ENCODE measurements around the gene HERPUD2. TPM values are rescaled to one million over a fixed set of nuclear protein-coding genes. Genes with fewer than 3 reads are reported as not detected.

HERPUD2 gene
- polyA plus RNA-seq, 1 donor (not counting 4 experiments of a cell fraction or from before 2014, with no cell fraction given), result 43.6 TPM

DNA sequence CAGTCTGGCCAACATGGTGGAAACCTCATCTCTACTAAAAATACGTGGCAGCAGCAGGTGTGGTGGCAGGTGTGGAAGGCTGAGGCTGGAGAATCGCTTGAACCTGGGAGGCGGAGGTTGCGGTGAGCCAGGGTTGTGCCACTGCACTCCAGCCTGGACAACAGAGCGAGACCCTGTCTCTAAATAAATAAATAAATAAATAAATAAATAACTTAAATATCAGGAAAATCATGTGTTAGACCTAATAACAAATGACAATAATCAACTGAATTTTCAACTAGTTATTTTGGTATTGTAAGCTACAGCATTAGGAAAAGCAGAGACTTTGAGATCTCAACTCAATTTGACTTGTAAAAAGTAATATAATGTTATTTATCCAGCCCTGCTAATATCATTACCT, 9.2 kb downstream of the HERPUD2 start:
- Histone ChIP-seq H2AFZ (ENCODE audit: control insufficient read depth, low read length) (no peak overlapping the region), H3K27ac (ENCODE audit: control insufficient read depth, insufficient read depth, low read length) (no peak overlapping the region), H3K9me3 (ENCODE audit: control insufficient read depth, low read depth, low read length) (no peaks in the 10 kb centered on the region), H3K27me3 (ENCODE audit: control insufficient read depth, extremely low read depth, insufficient read depth, low read length) (no peaks in the 10 kb centered on the region), H3K9ac (ENCODE audit: control insufficient read depth, extremely low read depth, insufficient read depth, low read length) (no peak overlapping the region), H3K4me1 (ENCODE audit: control insufficient read depth, extremely low read depth, insufficient read depth, low read length) (no peaks in the 10 kb centered on the region), H4K20me1 (ENCODE audit: control insufficient read depth, extremely low read depth, insufficient read depth, low read length) (no peaks in the 10 kb centered on the region), H3K36me3 (ENCODE audit: control insufficient read depth in 2 of 2, extremely low read depth in 1 of 2, insufficient read depth in 2 of 2, low read length in 2 of 2) (peaks cover 0 to 2% of the 10 kb centered on the region in 2 experiments), H3K4me3 (ENCODE audit: control insufficient read depth in 2 of 3, extremely low read depth in 1 of 3, insufficient read depth in 2 of 3, low read depth in 1 of 3, low read length in 3 of 3) (no peak overlapping the region), H3K4me2 (ENCODE audit: control insufficient read depth, extremely low read depth, insufficient read depth, low read depth, low read length) (no peak overlapping the region), H3K9me1 (ENCODE audit: control insufficient read depth, extremely low read depth, insufficient read depth, low read length) (no peaks in the 10 kb centered on the region), H3K79me2 (ENCODE audit: control insufficient read depth, insufficient read depth, low read length) (peaks cover 65% of the 10 kb centered on the region)
- TF ChIP-seq, protein P1, sequence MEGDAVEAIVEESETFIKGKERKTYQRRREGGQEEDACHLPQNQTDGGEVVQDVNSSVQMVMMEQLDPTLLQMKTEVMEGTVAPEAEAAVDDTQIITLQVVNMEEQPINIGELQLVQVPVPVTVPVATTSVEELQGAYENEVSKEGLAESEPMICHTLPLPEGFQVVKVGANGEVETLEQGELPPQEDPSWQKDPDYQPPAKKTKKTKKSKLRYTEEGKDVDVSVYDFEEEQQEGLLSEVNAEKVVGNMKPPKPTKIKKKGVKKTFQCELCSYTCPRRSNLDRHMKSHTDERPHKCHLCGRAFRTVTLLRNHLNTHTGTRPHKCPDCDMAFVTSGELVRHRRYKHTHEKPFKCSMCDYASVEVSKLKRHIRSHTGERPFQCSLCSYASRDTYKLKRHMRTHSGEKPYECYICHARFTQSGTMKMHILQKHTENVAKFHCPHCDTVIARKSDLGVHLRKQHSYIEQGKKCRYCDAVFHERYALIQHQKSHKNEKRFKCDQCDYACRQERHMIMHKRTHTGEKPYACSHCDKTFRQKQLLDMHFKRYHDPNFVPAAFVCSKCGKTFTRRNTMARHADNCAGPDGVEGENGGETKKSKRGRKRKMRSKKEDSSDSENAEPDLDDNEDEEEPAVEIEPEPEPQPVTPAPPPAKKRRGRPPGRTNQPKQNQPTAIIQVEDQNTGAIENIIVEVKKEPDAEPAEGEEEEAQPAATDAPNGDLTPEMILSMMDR (optimal IDR thresholded peaks at IDR 0.05 in 1 of 3, IDR thresholded peaks at IDR 0.05 in 1 of 3, conservative IDR thresholded peaks at IDR 0.05 in 1 of 3; ENCODE audit: extremely low read depth in 1 of 3, insufficient read depth in 2 of 3, low read length in 3 of 3), result no peak
- no peak for TF ChIP-seq EZH2 (IDR thresholded peaks at IDR 0.05; ENCODE audit: low read length)
- dilution Hi-C loops (cut with MboI; ENCODE audit: extremely low pct_ligation_motif_present, low sequenced_read_pairs), result no loop called here
- FAIRE-seq, result no peak
- DNase-seq (ENCODE audit: low read depth, low spot score), result no peak

DNA sequence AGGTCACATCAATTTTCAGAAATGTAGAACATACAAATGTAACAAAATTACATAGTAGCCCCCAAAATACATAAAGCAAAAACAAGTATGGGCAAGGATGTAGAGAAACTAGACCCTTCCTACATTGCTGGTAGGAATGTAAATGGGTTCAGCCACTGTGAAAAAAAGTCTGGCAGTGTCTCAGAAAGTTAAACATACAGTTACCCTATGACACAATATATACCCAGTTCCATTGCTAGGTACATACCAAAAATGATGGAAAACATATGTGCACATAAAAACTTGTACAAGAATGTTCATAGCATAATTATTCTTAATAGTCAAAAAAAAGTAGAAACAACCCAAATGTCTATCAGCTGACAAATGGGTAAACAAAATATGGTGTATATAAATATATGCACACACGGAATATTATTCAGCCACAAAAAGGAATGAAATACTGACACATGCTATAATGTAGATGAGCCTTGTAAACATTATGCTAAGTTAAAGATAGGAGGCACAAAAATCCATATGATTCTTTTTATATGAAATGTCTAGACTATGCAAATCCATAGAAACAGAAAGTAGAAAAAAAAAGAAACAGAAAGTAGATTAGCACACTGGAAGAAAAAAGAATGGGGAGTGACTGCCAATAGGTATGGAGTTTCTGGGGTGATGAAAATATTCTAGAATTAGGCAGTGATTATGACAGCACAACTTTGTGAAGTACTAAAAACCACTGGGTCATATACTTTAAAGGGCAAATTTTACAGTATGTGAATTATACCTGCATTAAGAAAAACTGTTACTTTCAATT, 13.5 kb downstream of the HERPUD2 start:
- dilution Hi-C loops (cut with MboI; ENCODE audit: extremely low pct_ligation_motif_present, low sequenced_read_pairs), result no loop called here
- Histone ChIP-seq H3K36me3 (ENCODE audit: control insufficient read depth in 2 of 2, extremely low read depth in 1 of 2, insufficient read depth in 2 of 2, low read length in 2 of 2) (peaks cover 0 to 2% of the 10 kb centered on the region in 2 experiments), H3K9me1 (ENCODE audit: control insufficient read depth, extremely low read depth, insufficient read depth, low read length) (no peaks in the 10 kb centered on the region), H3K4me1 (ENCODE audit: control insufficient read depth, extremely low read depth, insufficient read depth, low read length) (no peaks in the 10 kb centered on the region), H3K79me2 (ENCODE audit: control insufficient read depth, insufficient read depth, low read length) (peaks cover 65% of the 10 kb centered on the region), H3K27ac (ENCODE audit: control insufficient read depth, insufficient read depth, low read length) (no peak overlapping the region), H4K20me1 (ENCODE audit: control insufficient read depth, extremely low read depth, insufficient read depth, low read length) (peaks cover 2% of the 10 kb centered on the region), H3K9me3 (ENCODE audit: control insufficient read depth, low read depth, low read length) (no peaks in the 10 kb centered on the region), H3K4me3 (ENCODE audit: control insufficient read depth in 2 of 3, extremely low read depth in 1 of 3, insufficient read depth in 2 of 3, low read depth in 1 of 3, low read length in 3 of 3) (no peak overlapping the region), H2AFZ (ENCODE audit: control insufficient read depth, low read length) (no peak overlapping the region), H3K4me2 (ENCODE audit: control insufficient read depth, extremely low read depth, insufficient read depth, low read depth, low read length) (no peak overlapping the region), H3K9ac (ENCODE audit: control insufficient read depth, extremely low read depth, insufficient read depth, low read length) (no peak overlapping the region), H3K27me3 (ENCODE audit: control insufficient read depth, extremely low read depth, insufficient read depth, low read length) (no peaks in the 10 kb centered on the region)
- TF ChIP-seq EZH2 (IDR thresholded peaks at IDR 0.05; ENCODE audit: low read length), result no peak
- TF ChIP-seq, protein P1 (optimal IDR thresholded peaks at IDR 0.05 in 1 of 3, IDR thresholded peaks at IDR 0.05 in 1 of 3, conservative IDR thresholded peaks at IDR 0.05 in 1 of 3; ENCODE audit: extremely low read depth in 1 of 3, insufficient read depth in 2 of 3, low read length in 3 of 3), result no peak
- DNase-seq (ENCODE audit: low read depth, low spot score) (no peak), FAIRE-seq (no peak)
